ENCODE measurements around the gene TMEM119.
"Not testable (repeated sequence)": the region's sequence is repeated elsewhere in the genome, so short reads cannot be mapped to it uniquely, and the experiment has no call there.

TMEM119 gene

GRCh38 chr12:108598553-108599250 is 818 bp upstream of the TMEM119 start:
- DNase-seq = no peak

GRCh38 chr12:108596854-108597558 is 878 bp downstream of the TMEM119 start:
- DNase-seq = no peak

- no peak for DNase-seq
These were observed 1.9 kb downstream of the TMEM119 start for GRCh38 chr12:108595711-108596647.

- no peak for DNase-seq
These were observed 2.7 kb downstream of the TMEM119 start for GRCh38 chr12:108594960-108595710.

- DNase-seq = no peak
These were observed 3.5 kb downstream of the TMEM119 start for GRCh38 chr12:108594323-108594903.

- no peak for DNase-seq
These were observed 5.6 kb downstream of the TMEM119 start for GRCh38 chr12:108592033-108592909.

GRCh38 chr12:108591267-108591980 is 6.5 kb downstream of the TMEM119 start:
- DNase-seq = no peak

GRCh38 chr12:108590463-108590862 is 7.4 kb downstream of the TMEM119 start:
- not testable (repeated sequence) for DNase-seq

GRCh38 chr12:108589840-108590229 is 8.0 kb downstream of the TMEM119 start:
- no peak for DNase-seq

- DNase-seq = no peak
These were observed 8.7 kb downstream of the TMEM119 start for GRCh38 chr12:108589028-108589839.

GRCh38 chr12:108587826-108588225 is 10.1 kb downstream of the TMEM119 start:
- DNase-seq = no peak

- no peak for DNase-seq
These were observed 11.6 kb downstream of the TMEM119 start for GRCh38 chr12:108586306-108586705.

GRCh38 chr12:108585864-108586263 is 12.0 kb downstream of the TMEM119 start:
- no peak for DNase-seq

- no peak for DNase-seq
These were observed 13.3 kb downstream of the TMEM119 start for GRCh38 chr12:108584456-108585065.

GRCh38 chr12:108583991-108584390 is 13.9 kb downstream of the TMEM119 start:
- no peak for DNase-seq

GRCh38 chr12:108582978-108583770 is 14.7 kb downstream of the TMEM119 start:
- no peak for DNase-seq

- no peak for DNase-seq
These were observed 15.4 kb downstream of the TMEM119 start for GRCh38 chr12:108582509-108582908.

Measured in DMS79 treated with DMSO at 0.1 percent for 48 hours (cell line).